Measurements from ENCODE around the gene CEP41. TPM values are rescaled to one million over a fixed set of nuclear protein-coding genes. Genes with fewer than 3 reads are reported as not detected.

Gene CEP41
- total and polyA plus RNA-seq, 10 of the 15 experiments (the other 5 are each of a cell fraction or from before 2014, with no cell fraction given): 11.4 to 43.0 (median 24.7) TPM

DNA sequence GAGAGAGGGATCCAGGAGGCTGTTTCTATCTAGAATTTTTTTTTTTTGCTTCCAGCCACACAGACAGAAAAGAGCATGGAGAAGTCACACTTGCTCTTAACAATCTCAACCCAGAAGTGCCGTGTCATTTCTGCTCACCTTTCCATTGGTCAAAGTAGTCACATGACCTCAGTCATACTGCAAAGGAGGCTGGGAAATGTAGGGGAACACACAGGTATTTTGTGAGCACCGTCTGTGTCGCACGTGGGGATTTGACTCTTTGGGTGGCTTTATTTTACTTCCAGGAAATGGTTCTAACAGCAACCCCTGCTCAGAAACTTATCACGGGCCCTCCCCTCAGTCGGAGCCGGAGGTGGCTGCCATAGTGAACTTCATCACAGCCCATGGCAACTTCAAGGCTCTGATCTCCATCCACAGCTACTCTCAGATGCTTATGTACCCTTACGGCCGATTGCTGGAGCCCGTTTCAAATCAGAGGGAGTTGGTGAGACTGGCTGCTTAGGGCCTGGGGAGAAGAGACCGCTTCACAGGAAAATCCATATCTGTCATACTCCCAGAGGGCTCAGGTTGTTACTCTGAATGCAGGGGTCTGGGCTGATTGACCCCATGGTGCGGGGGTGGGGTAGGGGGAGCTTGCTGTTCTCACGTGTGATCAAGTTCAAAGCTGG is 73.6 kb downstream of the CEP41 start:
- POLR2A ChIA-PET: no interaction called here
- Histone ChIP-seq H3K4me3 (no peak overlapping the region), H3K9ac (ENCODE audit: control insufficient read depth, insufficient read depth, low read length) (no peak overlapping the region), H3K27ac (ENCODE audit: control insufficient read depth, insufficient read depth) (no peak overlapping the region), H3K9me3 (replicated peaks; ENCODE audit: control insufficient read depth, insufficient read depth, low read length) (no peaks in the 10 kb centered on the region; the same call in 2 of the 3 replicates), H3K36me3 (ENCODE audit: control insufficient read depth in 2 of 2, insufficient read depth in 2 of 2, low read length in 1 of 2) (no peaks in the 10 kb centered on the region), H3K79me2 (ENCODE audit: control insufficient read depth, insufficient read depth, low read length) (no peaks in the 10 kb centered on the region), H4K20me1 (ENCODE audit: control insufficient read depth, insufficient read depth) (no peaks in the 10 kb centered on the region), H3K4me2 (ENCODE audit: control insufficient read depth, insufficient read depth) (no peak overlapping the region), H2AFZ (ENCODE audit: control insufficient read depth, low read depth, low read length) (no peak overlapping the region), H3K27me3 (replicated peaks in 1 of 2; ENCODE audit: control insufficient read depth in 2 of 2, insufficient read depth in 2 of 2, low read length in 1 of 2) (no peaks in the 10 kb centered on the region), H3K4me1 (ENCODE audit: control insufficient read depth, insufficient read depth, low read length) (peaks cover 13% of the 10 kb centered on the region)
- in situ Hi-C loops (cut with MboI): no loop called here
- intact Hi-C loops (cut with micrococcal nuclease; ENCODE audit: unreplicated experiment): loop anchor here (5.0 kb wide), 2 partner anchors 120 to 125 kb away; no protein-coding TSS in a partner anchor
- RAD21 ChIA-PET (ENCODE audit: unreplicated experiment): interaction anchor here (1.0 kb wide), 1 partner anchor 109 kb away, joined by 3 read pairs; no protein-coding TSS in a partner anchor
- ATAC-seq (no peak), FAIRE-seq (no peak), DNase-seq (ENCODE audit: low read depth, low spot score) (no peak)
- SMC1A ChIA-PET (ENCODE audit: uncharacterized antibody, unreplicated experiment): interaction anchor here (1.0 kb wide), 1 partner anchor 12 kb away, joined by 5 read pairs; no protein-coding TSS in a partner anchor
- 77% methylated on average over 13 of the region's 13 CpGs for WGBS (ENCODE audit: insufficient coverage, insufficient replicate concordance, low lambda C conversion rate, missing lambda C conversion rate)
- TF ChIP-seq, protein P1, sequence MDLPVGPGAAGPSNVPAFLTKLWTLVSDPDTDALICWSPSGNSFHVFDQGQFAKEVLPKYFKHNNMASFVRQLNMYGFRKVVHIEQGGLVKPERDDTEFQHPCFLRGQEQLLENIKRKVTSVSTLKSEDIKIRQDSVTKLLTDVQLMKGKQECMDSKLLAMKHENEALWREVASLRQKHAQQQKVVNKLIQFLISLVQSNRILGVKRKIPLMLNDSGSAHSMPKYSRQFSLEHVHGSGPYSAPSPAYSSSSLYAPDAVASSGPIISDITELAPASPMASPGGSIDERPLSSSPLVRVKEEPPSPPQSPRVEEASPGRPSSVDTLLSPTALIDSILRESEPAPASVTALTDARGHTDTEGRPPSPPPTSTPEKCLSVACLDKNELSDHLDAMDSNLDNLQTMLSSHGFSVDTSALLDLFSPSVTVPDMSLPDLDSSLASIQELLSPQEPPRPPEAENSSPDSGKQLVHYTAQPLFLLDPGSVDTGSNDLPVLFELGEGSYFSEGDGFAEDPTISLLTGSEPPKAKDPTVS (IDR thresholded peaks at IDR 0.05; ENCODE audit: low read depth, low read length): no peak
- TF ChIP-seq BHLHE40 (IDR thresholded peaks at IDR 0.05; ENCODE audit: borderline replicate concordance in 1 of 2, low read depth in 2 of 2, low read length in 1 of 2) (no peak), TAF1 (IDR thresholded peaks at IDR 0.05; ENCODE audit: borderline replicate concordance, low read depth, low read length) (no peak), PAX5 (IDR thresholded peaks at IDR 0.05; ENCODE audit: borderline replicate concordance, low read depth, low read length) (no peak)
- TF ChIP-seq, protein P2, sequence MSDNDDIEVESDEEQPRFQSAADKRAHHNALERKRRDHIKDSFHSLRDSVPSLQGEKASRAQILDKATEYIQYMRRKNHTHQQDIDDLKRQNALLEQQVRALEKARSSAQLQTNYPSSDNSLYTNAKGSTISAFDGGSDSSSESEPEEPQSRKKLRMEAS (IDR thresholded peaks at IDR 0.05; ENCODE audit: low read depth, low read length): no peak
- BruUV-seq (replicated peaks): no TSS peak
- CTCF ChIA-PET: no interaction called here

All from GM12878 (cell line).